Nephron (organoid): ENCODE data around the gene ATP11A.

Experiments used
- H3K27ac Mint-ChIP-seq, 3 experiments: 2 replicates each; pipeline ENCODE4 v1.8.0; 2020; ENCODE audit warnings: mixed read lengths in 3 of 3, mild to moderate bottlenecking in 2 of 3, moderate library complexity in 1 of 3
- H3K27me3 Mint-ChIP-seq: 2 replicates; pipeline ENCODE4 v1.8.0; 2021; ENCODE audit warnings: low read depth, mild to moderate bottlenecking, moderate library complexity, mixed read lengths
- H3K36me3 Mint-ChIP-seq: 2 replicates; pipeline ENCODE4 v1.8.0; 2020; ENCODE audit warnings: low read depth, mixed read lengths
- H3K4me1 Mint-ChIP-seq: 2 replicates; pipeline ENCODE4 v1.8.0; 2020; ENCODE audit warnings: mixed read lengths
- H3K4me3 Mint-ChIP-seq, 3 experiments: 2 replicates each; pipeline ENCODE4 v1.8.0; 2020; ENCODE audit warnings: mild to moderate bottlenecking in 3 of 3, mixed read lengths in 3 of 3, moderate library complexity in 2 of 3
- H3K9me3 Mint-ChIP-seq: 2 replicates; pipeline ENCODE4 v1.8.0; 2020; ENCODE audit warnings: mixed read lengths
- TF ChIP-seq, protein P1 (sequence below), 3 experiments: fragments of 200-600 bp; sonication (generic); IDR thresholded peaks; one replicate each; pipeline ENCODE4 v1.5.0; 2021; ENCODE audit warnings: antibody characterized with exemption in 3 of 3; ENCODE audit not compliant: unreplicated experiment in 3 of 3

The ATP11A gene

DNA sequence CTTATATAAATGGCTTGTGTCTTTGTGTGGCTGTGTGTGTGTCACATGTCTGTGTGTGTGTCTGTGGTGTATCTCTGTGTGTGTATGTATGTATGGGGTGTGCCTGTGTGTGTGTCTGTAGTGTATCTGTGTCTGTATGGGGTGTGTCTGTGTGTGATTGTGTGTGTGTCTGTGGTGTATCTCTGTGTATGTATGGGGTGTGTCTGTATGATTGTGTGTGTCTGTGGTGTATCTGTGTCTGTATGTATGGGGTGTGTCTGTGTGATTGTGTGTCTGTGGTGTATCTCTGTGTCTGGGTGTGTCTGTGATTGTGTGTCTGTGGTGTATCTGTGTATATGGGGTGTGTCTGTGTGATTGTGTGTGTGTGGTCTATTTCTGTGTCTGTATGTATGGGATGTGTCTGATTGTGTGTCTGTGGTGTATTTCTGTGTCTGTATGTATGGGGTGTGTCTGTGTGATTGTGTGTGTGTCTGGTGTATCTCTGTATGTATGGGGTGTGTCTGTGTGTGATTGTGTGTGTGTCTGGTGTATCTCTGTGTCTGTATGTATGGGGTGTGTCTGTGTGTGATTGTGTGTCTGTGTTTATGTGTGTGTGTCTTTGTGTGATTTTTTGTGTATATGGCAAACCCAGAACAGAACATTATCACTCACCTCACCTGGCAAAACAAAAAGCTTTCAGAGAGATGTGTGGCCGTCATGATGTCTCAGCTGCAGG lies 223.0 kb downstream of the ATP11A start:
- Mint-ChIP-seq H3K4me1 (peaks cover 6% of the 10 kb centered on the region), H3K9me3 (no peaks in the 10 kb centered on the region), H3K27me3 (peaks cover 12% of the 10 kb centered on the region), H3K4me3 (no peak overlapping the region), H3K27ac (no peak overlapping the region), H3K36me3 (peaks cover 12% of the 10 kb centered on the region)
- TF ChIP-seq, protein P1, sequence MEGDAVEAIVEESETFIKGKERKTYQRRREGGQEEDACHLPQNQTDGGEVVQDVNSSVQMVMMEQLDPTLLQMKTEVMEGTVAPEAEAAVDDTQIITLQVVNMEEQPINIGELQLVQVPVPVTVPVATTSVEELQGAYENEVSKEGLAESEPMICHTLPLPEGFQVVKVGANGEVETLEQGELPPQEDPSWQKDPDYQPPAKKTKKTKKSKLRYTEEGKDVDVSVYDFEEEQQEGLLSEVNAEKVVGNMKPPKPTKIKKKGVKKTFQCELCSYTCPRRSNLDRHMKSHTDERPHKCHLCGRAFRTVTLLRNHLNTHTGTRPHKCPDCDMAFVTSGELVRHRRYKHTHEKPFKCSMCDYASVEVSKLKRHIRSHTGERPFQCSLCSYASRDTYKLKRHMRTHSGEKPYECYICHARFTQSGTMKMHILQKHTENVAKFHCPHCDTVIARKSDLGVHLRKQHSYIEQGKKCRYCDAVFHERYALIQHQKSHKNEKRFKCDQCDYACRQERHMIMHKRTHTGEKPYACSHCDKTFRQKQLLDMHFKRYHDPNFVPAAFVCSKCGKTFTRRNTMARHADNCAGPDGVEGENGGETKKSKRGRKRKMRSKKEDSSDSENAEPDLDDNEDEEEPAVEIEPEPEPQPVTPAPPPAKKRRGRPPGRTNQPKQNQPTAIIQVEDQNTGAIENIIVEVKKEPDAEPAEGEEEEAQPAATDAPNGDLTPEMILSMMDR (IDR thresholded peaks at IDR 0.05; ENCODE audit: unreplicated experiment in 3 of 3), result no peak

DNA sequence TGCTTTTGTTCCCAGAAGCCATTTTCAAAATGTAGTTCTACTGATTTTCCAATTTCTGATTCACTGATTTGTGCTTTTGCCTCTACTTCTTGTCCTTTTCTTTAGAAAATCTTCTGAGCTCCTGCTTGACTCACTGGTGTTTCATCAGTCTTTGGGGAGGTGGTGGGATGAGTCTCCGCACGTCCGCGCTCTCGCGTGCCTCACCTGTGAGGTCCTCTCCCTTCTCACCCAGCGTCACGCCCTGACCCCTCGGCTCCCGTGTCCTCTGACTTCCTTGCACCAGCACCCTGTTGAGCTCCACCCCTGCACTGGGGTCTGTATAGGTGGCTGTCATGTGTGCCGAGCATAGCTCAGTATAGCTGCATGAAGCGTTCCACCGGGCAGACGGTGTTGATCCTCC lies 226.5 kb downstream of the ATP11A start:
- no peak overlapping the region for H3K27ac Mint-ChIP-seq
- H3K9me3 Mint-ChIP-seq, result no peaks in the 10 kb centered on the region
- TF ChIP-seq, protein P1 (IDR thresholded peaks at IDR 0.05; ENCODE audit: unreplicated experiment in 3 of 3), result no peak
- H3K27me3 Mint-ChIP-seq, result no peaks in the 10 kb centered on the region
- H3K36me3 Mint-ChIP-seq, result peaks cover 17% of the 10 kb centered on the region
- no peak overlapping the region for H3K4me3 Mint-ChIP-seq
- peaks cover 12% of the 10 kb centered on the region for H3K4me1 Mint-ChIP-seq

DNA sequence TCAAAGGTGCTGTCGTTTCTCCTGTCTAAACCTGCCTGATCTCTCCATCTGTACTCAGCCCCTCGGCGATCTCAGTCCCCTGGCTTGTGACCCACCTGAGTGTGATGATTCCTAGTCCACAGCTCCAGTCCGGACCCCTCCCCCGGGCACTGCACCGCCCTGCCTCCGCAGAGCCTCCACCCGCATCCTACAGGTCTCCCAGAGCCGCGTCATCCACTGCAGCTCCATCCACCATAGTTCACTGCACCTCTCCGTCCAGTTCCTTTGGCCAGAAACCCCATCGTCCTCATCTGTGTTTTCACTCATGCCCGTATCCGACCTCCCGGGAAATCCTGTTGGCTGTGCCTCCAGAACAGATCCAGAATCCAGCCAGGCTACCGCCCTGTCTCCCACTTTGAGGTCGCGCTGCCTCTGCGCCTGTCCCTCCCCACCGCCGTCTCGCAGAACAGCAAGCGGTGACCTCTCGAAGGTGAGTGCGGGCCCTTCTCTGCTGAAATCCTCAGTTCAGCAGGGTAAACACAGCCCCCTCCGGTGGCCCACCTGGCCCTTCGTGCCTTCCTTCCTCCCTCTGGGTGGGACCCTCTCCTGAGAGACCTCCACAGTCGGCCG lies 227.3 kb downstream of the ATP11A start:
- no peak overlapping the region for H3K27ac Mint-ChIP-seq
- H3K27me3 Mint-ChIP-seq, result no peaks in the 10 kb centered on the region
- peaks cover 22% of the 10 kb centered on the region for H3K36me3 Mint-ChIP-seq
- H3K9me3 Mint-ChIP-seq, result no peaks in the 10 kb centered on the region
- peaks cover 12% of the 10 kb centered on the region for H3K4me1 Mint-ChIP-seq
- TF ChIP-seq, protein P1 (IDR thresholded peaks at IDR 0.05; ENCODE audit: unreplicated experiment in 3 of 3), result no peak
- no peak overlapping the region for H3K4me3 Mint-ChIP-seq

DNA sequence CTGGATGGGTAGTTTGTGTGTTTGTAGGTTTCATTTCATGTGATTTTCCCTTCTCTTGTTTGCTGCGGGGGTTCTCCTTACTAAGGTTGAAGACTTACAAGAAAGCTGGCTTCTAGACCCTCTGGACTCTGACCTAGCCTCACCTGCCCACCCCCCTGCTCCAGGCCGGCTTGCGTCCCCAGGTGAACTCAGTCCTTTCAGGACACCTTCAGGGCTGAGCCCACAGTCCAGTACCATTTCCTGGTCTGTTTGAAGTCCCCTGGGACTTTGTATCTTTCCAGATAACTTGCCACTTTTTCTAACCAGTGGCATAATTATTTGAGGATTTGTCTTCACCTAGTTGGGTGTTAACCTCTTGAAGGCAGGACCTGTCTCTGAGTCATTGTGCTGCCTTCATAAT lies 227.9 kb downstream of the ATP11A start:
- peaks cover 24% of the 10 kb centered on the region for H3K36me3 Mint-ChIP-seq
- TF ChIP-seq, protein P1 (IDR thresholded peaks at IDR 0.05; ENCODE audit: unreplicated experiment in 3 of 3), result no peak
- H3K4me3 Mint-ChIP-seq, result no peak overlapping the region
- no peaks in the 10 kb centered on the region for H3K9me3 Mint-ChIP-seq
- no peak overlapping the region for H3K27ac Mint-ChIP-seq
- no peaks in the 10 kb centered on the region for H3K27me3 Mint-ChIP-seq
- H3K4me1 Mint-ChIP-seq, result peaks cover 12% of the 10 kb centered on the region

DNA sequence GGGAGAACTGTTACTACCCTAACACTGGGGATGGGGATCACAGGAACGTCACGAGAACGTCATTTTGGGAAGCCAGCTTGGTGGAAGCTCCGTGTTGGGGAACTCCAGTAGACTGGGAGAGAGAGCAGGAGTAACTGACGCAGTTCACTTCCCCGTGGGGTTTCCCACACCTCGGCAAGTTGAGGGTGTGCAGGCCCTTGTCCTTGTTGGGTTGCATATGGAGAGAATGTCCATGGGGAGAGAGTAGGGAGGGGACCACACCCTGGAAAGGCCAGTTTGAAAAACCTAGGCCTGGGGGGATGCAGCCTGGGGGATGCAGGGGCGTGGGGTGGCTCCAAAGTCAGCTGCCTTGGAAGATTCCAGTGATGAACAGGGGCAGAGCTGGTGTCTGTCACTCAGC lies 228.4 kb downstream of the ATP11A start:
- Mint-ChIP-seq H3K27ac (no peak overlapping the region), H3K36me3 (peaks cover 24% of the 10 kb centered on the region), H3K4me3 (no peak overlapping the region), H3K9me3 (no peaks in the 10 kb centered on the region), H3K4me1 (peaks cover 12% of the 10 kb centered on the region), H3K27me3 (no peaks in the 10 kb centered on the region)
- TF ChIP-seq, protein P1 (IDR thresholded peaks at IDR 0.05; ENCODE audit: unreplicated experiment in 3 of 3), result no peak

DNA sequence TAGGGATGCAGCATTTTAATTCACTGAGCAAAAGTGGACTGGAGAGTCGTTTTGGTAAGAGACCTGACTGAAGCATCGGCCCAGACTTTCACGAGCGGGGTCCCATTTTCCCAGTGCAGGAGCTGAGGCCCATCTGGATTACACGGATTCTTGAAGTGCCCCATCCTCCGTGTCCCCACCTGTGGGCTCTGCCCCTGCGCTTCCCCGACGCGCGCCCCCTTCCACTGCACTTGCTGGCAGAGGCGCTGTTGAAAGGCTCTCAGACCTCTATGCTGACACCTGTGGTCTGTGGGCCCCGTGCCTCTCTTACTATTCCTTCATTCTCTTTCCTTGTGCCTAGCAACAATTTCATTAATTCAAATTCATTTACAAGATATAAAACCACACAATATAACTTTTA lies 228.9 kb downstream of the ATP11A start:
- peaks cover 2% of the 10 kb centered on the region for H3K9me3 Mint-ChIP-seq
- no peaks in the 10 kb centered on the region for H3K27me3 Mint-ChIP-seq
- no peak overlapping the region for H3K4me3 Mint-ChIP-seq
- TF ChIP-seq, protein P1 (IDR thresholded peaks at IDR 0.05; ENCODE audit: unreplicated experiment in 3 of 3), result no peak
- H3K4me1 Mint-ChIP-seq, result peaks cover 11% of the 10 kb centered on the region
- H3K27ac Mint-ChIP-seq, result no peak overlapping the region
- H3K36me3 Mint-ChIP-seq, result peaks cover 27% of the 10 kb centered on the region
